ENCODE results near the gene SLC9A3. TPM values are rescaled to one million over a fixed set of nuclear protein-coding genes. Genes with fewer than 3 reads are reported as not detected.

SLC9A3 gene
- polyA plus RNA-seq (2011; rRNA removed) = 0.76 and 1.0 TPM in 2 replicates
- polyA minus RNA-seq (2011; rRNA and poly(A)+ RNA removed) = 0.14 and 0.26 TPM in 2 replicates

DNA sequence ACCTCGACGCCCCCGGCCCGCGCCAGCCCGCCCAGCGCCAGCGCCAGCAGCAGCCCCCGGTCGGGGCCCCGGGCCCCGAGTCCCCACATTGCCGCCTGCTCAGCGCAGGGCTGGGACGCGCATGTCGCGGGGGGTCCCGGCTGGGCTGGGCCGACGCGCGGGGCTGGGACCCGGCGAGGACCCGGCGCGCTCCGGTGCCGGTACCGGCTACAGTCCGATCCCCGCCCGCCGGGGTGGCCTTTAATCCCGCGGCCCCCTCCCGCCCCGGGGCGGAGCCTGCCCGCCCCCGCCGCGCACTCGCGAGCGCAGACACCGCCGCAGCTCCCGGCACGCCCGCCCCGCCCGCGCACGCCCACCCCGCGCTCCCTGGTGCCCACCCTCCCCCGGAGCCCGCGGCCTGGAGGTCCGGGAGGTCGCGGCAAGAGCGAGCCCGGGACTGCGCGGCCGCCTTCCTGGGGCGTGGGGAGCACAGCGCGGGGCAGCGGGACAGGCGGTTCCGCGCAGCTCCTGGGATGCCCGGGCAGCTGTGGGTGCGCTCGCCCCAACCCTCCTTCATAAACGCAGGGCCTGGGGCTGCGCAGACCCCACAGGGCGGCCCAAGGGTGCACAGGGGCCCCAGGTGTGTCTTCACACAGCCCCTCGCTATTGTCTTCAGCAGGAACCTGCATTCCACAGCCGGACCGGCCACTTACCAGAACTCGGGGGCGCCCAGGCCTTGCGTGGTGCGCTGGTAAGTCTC, at the start of gene SLC9A3:
TSS of gene SLC9A3 (minus strand) at position 216 of the 739 bp plus-strand sequence.
- POLR2A ChIA-PET = no interaction called here
- Histone ChIP-seq H3K4me3 (ENCODE audit: low read depth, low read length) (no peak within 1 kb of the TSS), H3K27me3 (ENCODE audit: control insufficient read depth, insufficient read depth, low read length) (peaks cover 72% of the 10 kb centered on the region), H3K9me3 (ENCODE audit: control insufficient read depth, insufficient read depth, low read length) (no peaks in the 10 kb centered on the region; the same call in 1 of the 2 replicates), H3K27ac (ENCODE audit: low read depth, low read length) (no peak within 1 kb of the TSS)
- no peak for DNase-seq (ENCODE audit: low read depth, low spot score)
- CTCF ChIA-PET = no interaction called here
- TF ChIP-seq, protein P1, sequence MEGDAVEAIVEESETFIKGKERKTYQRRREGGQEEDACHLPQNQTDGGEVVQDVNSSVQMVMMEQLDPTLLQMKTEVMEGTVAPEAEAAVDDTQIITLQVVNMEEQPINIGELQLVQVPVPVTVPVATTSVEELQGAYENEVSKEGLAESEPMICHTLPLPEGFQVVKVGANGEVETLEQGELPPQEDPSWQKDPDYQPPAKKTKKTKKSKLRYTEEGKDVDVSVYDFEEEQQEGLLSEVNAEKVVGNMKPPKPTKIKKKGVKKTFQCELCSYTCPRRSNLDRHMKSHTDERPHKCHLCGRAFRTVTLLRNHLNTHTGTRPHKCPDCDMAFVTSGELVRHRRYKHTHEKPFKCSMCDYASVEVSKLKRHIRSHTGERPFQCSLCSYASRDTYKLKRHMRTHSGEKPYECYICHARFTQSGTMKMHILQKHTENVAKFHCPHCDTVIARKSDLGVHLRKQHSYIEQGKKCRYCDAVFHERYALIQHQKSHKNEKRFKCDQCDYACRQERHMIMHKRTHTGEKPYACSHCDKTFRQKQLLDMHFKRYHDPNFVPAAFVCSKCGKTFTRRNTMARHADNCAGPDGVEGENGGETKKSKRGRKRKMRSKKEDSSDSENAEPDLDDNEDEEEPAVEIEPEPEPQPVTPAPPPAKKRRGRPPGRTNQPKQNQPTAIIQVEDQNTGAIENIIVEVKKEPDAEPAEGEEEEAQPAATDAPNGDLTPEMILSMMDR (IDR thresholded peaks at IDR 0.05; ENCODE audit: low read depth, low read length) = no peak

DNA sequence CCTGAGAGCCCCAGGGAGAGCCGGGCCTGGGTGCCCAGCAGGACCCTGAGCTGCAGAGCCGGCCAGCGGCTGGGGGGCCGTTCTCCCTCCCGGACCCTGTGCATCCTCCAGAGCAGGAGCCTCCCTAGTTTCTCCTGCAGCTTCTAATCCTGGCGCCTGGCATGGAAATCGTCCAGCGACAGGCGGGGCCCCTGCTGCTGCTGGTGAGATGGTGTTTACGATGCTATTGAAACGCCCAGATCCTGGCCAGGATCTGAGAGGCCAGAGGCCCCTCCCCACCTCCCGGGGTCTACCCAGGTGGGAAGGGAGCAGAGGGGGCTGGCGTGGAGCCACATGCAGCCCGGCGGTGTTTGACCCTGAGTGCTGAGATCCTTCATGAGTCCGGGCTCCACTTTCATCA, 49.7 kb upstream of the SLC9A3 start:
- H3K27me3 ChIP-seq (ENCODE audit: control insufficient read depth, insufficient read depth, low read length) = peaks cover 28% of the 10 kb centered on the region
- no peak for DNase-seq (ENCODE audit: low read depth, low spot score)
- peaks cover 10% of the 10 kb centered on the region for H3K9me3 ChIP-seq (ENCODE audit: control insufficient read depth, insufficient read depth, low read length)
- no peak overlapping the region for H3K4me3 ChIP-seq (ENCODE audit: low read depth, low read length)
- ChIA-PET POLR2A (no interaction called here), CTCF (no interaction called here)
- H3K27ac ChIP-seq (ENCODE audit: low read depth, low read length) = no peak overlapping the region
- TF ChIP-seq, protein P1 (IDR thresholded peaks at IDR 0.05; ENCODE audit: low read depth, low read length) = no peak

GRCh38 chr5:573206-573605, 49.0 kb upstream of the SLC9A3 start:
- CTCF ChIA-PET = no interaction called here

GRCh38 chr5:572398-573019, 48.3 kb upstream of the SLC9A3 start:
- ChIA-PET CTCF (no interaction called here), POLR2A (no interaction called here)
- Histone ChIP-seq H3K27me3 (ENCODE audit: control insufficient read depth, insufficient read depth, low read length) (peaks cover 36% of the 10 kb centered on the region), H3K4me3 (ENCODE audit: low read depth, low read length) (no peak overlapping the region), H3K27ac (ENCODE audit: low read depth, low read length) (no peak overlapping the region), H3K9me3 (ENCODE audit: control insufficient read depth, insufficient read depth, low read length) (peaks cover 17% of the 10 kb centered on the region)
- TF ChIP-seq, protein P1 (IDR thresholded peaks at IDR 0.05; ENCODE audit: low read depth, low read length) = no peak
- no peak for DNase-seq (ENCODE audit: low read depth, low spot score)

More at GRCh38 chr5:573206-573605, 49.0 kb upstream of the SLC9A3 start:
- TF ChIP-seq, protein P1 (IDR thresholded peaks at IDR 0.05; ENCODE audit: low read depth, low read length) = no peak
- POLR2A ChIA-PET = no interaction called here
- no peak overlapping the region for H3K4me3 ChIP-seq (ENCODE audit: low read depth, low read length)
- peaks cover 10% of the 10 kb centered on the region for H3K9me3 ChIP-seq (ENCODE audit: control insufficient read depth, insufficient read depth, low read length)
- no peak overlapping the region for H3K27ac ChIP-seq (ENCODE audit: low read depth, low read length)
- H3K27me3 ChIP-seq (ENCODE audit: control insufficient read depth, insufficient read depth, low read length) = peaks cover 31% of the 10 kb centered on the region
- DNase-seq (ENCODE audit: low read depth, low spot score) = no peak

GRCh38 chr5:571791-572190, 47.5 kb upstream of the SLC9A3 start:
- no peak for DNase-seq (ENCODE audit: low read depth, low spot score)
- Histone ChIP-seq H3K9me3 (ENCODE audit: control insufficient read depth, insufficient read depth, low read length) (peaks cover 24% of the 10 kb centered on the region), H3K27me3 (ENCODE audit: control insufficient read depth, insufficient read depth, low read length) (peaks cover 40% of the 10 kb centered on the region), H3K27ac (ENCODE audit: low read depth, low read length) (no peak overlapping the region), H3K4me3 (ENCODE audit: low read depth, low read length) (no peak overlapping the region)
- POLR2A ChIA-PET = no interaction called here
- TF ChIP-seq, protein P1 (IDR thresholded peaks at IDR 0.05; ENCODE audit: low read depth, low read length) = no peak
- CTCF ChIA-PET = no interaction called here

All from AG04450 (cell line).